ENCODE results near the gene RENBP.

DNA sequence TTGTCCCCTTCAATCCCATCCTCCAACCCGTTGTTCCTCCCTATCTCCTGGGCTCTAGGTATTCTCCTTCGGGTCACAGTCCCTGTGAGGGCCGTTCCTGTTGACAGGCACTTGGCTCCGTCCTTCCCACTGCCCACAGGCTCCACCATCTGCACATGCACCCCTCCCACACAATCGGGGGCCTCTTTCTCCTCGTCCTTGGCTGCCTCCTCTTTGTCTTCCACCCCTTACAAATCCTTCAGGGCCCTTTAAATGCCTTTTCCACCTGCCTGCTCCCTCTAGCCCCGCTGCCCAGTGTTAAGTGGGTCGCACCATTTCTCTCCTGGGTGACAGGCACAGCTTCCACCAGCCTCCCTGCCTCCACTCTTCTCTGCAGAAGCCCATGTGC is 42.7 kb downstream of the RENBP start:
- TF ChIP-seq CTCF (IDR thresholded peaks at IDR 0.05) (no peak), POLR2A (IDR thresholded peaks at IDR 0.05) (no peak)

Data from body of pancreas (tissue), 4 donors.